WTC11 (cell line): ENCODE results near the gene EVI2A. TPM values are rescaled to one million over a fixed set of nuclear protein-coding genes. Genes with fewer than 3 reads are reported as not detected.

Experiments used
- ATAC-seq: fragments of 200-7000 bp; cut with Tn5 transposase; 2 replicates; pipeline ENCODE4 v1.10.0; 2021; ENCODE audit warnings: mild to moderate bottlenecking, moderate library complexity
- CTCF ChIA-PET: fragments of 300-600 bp; sonication (Branson Sonifier 250); formaldehyde crosslinking; loops from one replicate; lab custom pipeline; 2021; ENCODE audit warnings: antibody characterized with exemption; lab: Charles Lee
- POLR2A ChIA-PET: fragments of 350-600 bp; sonication (Branson Sonifier 250); formaldehyde crosslinking; loops from one replicate; lab custom pipeline; 2021; ENCODE audit warnings: antibody characterized with exemption; lab: Charles Lee
- DNase-seq: peaks from one replicate; pipeline ENCODE4 v3.0.0; 2021; ENCODE audit warnings: low spot score
- H3K27ac Mint-ChIP-seq: 2 replicates; pipeline ENCODE4 v1.8.0; 2021; ENCODE audit warnings: mixed read lengths
- H3K27me3 Mint-ChIP-seq: 2 replicates; pipeline ENCODE4 v1.8.0; 2021; ENCODE audit warnings: low read depth, mild to moderate bottlenecking, moderate library complexity, mixed read lengths
- H3K36me3 Mint-ChIP-seq: 2 replicates; pipeline ENCODE4 v1.8.0; 2021; ENCODE audit warnings: mixed read lengths
- H3K4me1 Mint-ChIP-seq: 2 replicates; pipeline ENCODE4 v1.8.0; 2022; ENCODE audit warnings: mixed read lengths
- H3K4me3 Mint-ChIP-seq: 2 replicates; pipeline ENCODE4 v1.8.0; 2021; ENCODE audit warnings: mild to moderate bottlenecking, moderate library complexity, mixed read lengths
- H3K9me3 Mint-ChIP-seq: 2 replicates; pipeline ENCODE4 v1.8.0; 2021; ENCODE audit warnings: mixed read lengths
- CREB1 ChIP-seq: sonication (generic); formaldehyde crosslinking; IDR thresholded peaks from 2 replicates; pipeline ENCODE4 v1.8.0; 2023; ENCODE audit warnings: mild to moderate bottlenecking, missing genetic modification reagents
- CREM ChIP-seq: sonication (generic); formaldehyde crosslinking; IDR thresholded peaks from 2 replicates; pipeline ENCODE4 v1.8.1; 2022; ENCODE audit warnings: mild to moderate bottlenecking, missing genetic modification reagents, moderate library complexity
- ELF4 ChIP-seq: sonication (generic); formaldehyde crosslinking; IDR thresholded peaks from 2 replicates; pipeline ENCODE4 v1.8.1; 2022; ENCODE audit warnings: low read depth, mild to moderate bottlenecking, moderate library complexity, missing genetic modification reagents
- GTF2I ChIP-seq: fragments of 250-450 bp; sonication (Bioruptor Pico); conservative IDR thresholded peaks from 2 replicates; pipeline ENCODE4 v1.4.0; 2021; ENCODE audit warnings: mild to moderate bottlenecking
- JAZF1 ChIP-seq: fragments of 250-450 bp; sonication (Bioruptor Pico); IDR thresholded peaks from 2 replicates; pipeline ENCODE4 v1.9.0; 2021; ENCODE audit warnings: moderate library complexity, mild to moderate bottlenecking, inconsistent platforms
- JUN ChIP-seq: sonication (generic); formaldehyde crosslinking; IDR thresholded peaks from 2 replicates; pipeline ENCODE4 v1.8.0; 2023; ENCODE audit warnings: mild to moderate bottlenecking, missing genetic modification reagents
- NFYB ChIP-seq: sonication (generic); formaldehyde crosslinking; conservative IDR thresholded peaks from 2 replicates; pipeline ENCODE4 v1.8.0; 2022; ENCODE audit warnings: low read depth, missing genetic modification reagents
- SOX15 ChIP-seq: fragments of 250-450 bp; sonication (Bioruptor Pico); IDR thresholded peaks from 2 replicates; pipeline ENCODE4 v1.9.0; 2021; ENCODE audit warnings: mild to moderate bottlenecking
- ZNF317 ChIP-seq: sonication (generic); formaldehyde crosslinking; IDR thresholded peaks from 2 replicates; pipeline ENCODE4 v1.8.1; 2023; ENCODE audit warnings: low read depth, mild to moderate bottlenecking, moderate library complexity, missing genetic modification reagents, borderline replicate concordance
- ZNF396 ChIP-seq: fragments of 250-450 bp; sonication (Bioruptor Pico); IDR thresholded peaks from 2 replicates; pipeline ENCODE4 v1.8.0; 2021; ENCODE audit warnings: mild to moderate bottlenecking, moderate library complexity, borderline replicate concordance
- total RNA-seq: library from RNA; stranded (reverse); gene quantifications from 3 replicates; pipeline ENCODE4 v1.2.3, GENCODE V29; 2021
- TF ChIP-seq, protein P1 (sequence below): sonication (generic); formaldehyde crosslinking; IDR thresholded peaks from 2 replicates; pipeline ENCODE4 v1.8.1; 2023; ENCODE audit warnings: mild to moderate bottlenecking, missing genetic modification reagents
- TF ChIP-seq, protein P2 (sequence below): sonication (generic); formaldehyde crosslinking; IDR thresholded peaks from 2 replicates; pipeline ENCODE4 v1.8.1; 2023; ENCODE audit warnings: mild to moderate bottlenecking, missing genetic modification reagents, borderline replicate concordance
- TF ChIP-seq, protein P3 (sequence below): sonication (generic); formaldehyde crosslinking; IDR thresholded peaks from 2 replicates; pipeline ENCODE4 v1.8.0; 2023; ENCODE audit warnings: missing genetic modification reagents
- TF ChIP-seq, protein P4 (sequence below): sonication (generic); formaldehyde crosslinking; IDR thresholded peaks from 2 replicates; pipeline ENCODE4 v1.8.1; 2022; ENCODE audit warnings: missing genetic modification reagents, borderline replicate concordance
- TF ChIP-seq, protein P5 (sequence below): sonication (generic); formaldehyde crosslinking; IDR thresholded peaks from 2 replicates; pipeline ENCODE4 v1.8.1; 2023; ENCODE audit warnings: mild to moderate bottlenecking, missing genetic modification reagents
- TF ChIP-seq, protein P6 (sequence below): sonication (generic); formaldehyde crosslinking; IDR thresholded peaks from 2 replicates; pipeline ENCODE4 v1.8.0; 2022; ENCODE audit warnings: mild to moderate bottlenecking, missing genetic modification reagents
- TF ChIP-seq, protein P7 (sequence below): fragments of 250-450 bp; sonication (Bioruptor Pico); IDR thresholded peaks from 2 replicates; pipeline ENCODE4 v1.8.0; 2021; ENCODE audit warnings: mild to moderate bottlenecking

EVI2A gene
- total RNA-seq, 1 experiment from 2014 or later: 0.15 TPM

DNA sequence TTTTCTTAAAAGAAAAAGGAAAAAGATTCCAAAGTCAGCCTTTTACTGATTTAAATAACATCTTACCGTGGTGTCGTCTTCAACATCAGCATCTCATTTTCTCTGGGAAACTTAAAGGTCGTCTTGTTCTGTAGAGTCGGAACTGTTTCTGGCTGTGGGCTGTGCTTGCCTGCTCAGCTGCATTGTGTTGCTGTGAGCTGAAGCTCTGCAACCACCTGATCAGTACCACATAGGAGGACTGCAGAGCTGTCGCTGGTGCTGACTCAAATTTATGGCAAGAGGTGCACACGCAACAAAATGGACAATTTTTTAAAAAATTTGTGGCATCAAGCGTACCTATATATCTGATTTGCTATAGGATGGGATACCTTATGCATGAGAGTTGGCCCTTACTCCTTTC lies 24.3 kb downstream of the EVI2A start, which contains the start of gene OMG:
OMG (minus strand) TSS at position 150 of the 400 bp plus-strand sequence. CDS start 908 bp downstream, outside the sequence.
- Mint-ChIP-seq H3K27me3 (no peaks in the 10 kb centered on the region), H3K9me3 (no peaks in the 10 kb centered on the region), H3K27ac (peak within 1 kb of the TSS; percentile 54), H3K4me3 (no peak within 1 kb of the TSS), H3K36me3 (no peaks in the 10 kb centered on the region), H3K4me1 (peaks cover 12% of the 10 kb centered on the region)
- DNase-seq (no peak), ATAC-seq (no peak)
- ChIA-PET POLR2A (no interaction called here), CTCF (no interaction called here)
- TF ChIP-seq CREB1 (CRISPR knock-in tag) (no peak), SOX15 (CRISPR knock-in tag) (no peak), JAZF1 (CRISPR knock-in tag) (no peak), JUN (CRISPR knock-in tag) (no peak), ZNF396 (CRISPR knock-in tag) (no peak), ZNF317 (no peak), ELF4 (no peak), CREM (CRISPR knock-in tag) (no peak), GTF2I (CRISPR knock-in tag) (no peak), NFYB (CRISPR knock-in tag) (no peak)
- TF ChIP-seq, protein P1, sequence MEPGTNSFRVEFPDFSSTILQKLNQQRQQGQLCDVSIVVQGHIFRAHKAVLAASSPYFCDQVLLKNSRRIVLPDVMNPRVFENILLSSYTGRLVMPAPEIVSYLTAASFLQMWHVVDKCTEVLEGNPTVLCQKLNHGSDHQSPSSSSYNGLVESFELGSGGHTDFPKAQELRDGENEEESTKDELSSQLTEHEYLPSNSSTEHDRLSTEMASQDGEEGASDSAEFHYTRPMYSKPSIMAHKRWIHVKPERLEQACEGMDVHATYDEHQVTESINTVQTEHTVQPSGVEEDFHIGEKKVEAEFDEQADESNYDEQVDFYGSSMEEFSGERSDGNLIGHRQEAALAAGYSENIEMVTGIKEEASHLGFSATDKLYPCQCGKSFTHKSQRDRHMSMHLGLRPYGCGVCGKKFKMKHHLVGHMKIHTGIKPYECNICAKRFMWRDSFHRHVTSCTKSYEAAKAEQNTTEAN (CRISPR knock-in tag): no peak
- TF ChIP-seq, protein P2, sequence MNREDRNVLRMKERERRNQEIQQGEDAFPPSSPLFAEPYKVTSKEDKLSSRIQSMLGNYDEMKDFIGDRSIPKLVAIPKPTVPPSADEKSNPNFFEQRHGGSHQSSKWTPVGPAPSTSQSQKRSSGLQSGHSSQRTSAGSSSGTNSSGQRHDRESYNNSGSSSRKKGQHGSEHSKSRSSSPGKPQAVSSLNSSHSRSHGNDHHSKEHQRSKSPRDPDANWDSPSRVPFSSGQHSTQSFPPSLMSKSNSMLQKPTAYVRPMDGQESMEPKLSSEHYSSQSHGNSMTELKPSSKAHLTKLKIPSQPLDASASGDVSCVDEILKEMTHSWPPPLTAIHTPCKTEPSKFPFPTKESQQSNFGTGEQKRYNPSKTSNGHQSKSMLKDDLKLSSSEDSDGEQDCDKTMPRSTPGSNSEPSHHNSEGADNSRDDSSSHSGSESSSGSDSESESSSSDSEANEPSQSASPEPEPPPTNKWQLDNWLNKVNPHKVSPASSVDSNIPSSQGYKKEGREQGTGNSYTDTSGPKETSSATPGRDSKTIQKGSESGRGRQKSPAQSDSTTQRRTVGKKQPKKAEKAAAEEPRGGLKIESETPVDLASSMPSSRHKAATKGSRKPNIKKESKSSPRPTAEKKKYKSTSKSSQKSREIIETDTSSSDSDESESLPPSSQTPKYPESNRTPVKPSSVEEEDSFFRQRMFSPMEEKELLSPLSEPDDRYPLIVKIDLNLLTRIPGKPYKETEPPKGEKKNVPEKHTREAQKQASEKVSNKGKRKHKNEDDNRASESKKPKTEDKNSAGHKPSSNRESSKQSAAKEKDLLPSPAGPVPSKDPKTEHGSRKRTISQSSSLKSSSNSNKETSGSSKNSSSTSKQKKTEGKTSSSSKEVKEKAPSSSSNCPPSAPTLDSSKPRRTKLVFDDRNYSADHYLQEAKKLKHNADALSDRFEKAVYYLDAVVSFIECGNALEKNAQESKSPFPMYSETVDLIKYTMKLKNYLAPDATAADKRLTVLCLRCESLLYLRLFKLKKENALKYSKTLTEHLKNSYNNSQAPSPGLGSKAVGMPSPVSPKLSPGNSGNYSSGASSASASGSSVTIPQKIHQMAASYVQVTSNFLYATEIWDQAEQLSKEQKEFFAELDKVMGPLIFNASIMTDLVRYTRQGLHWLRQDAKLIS (CRISPR knock-in tag): no peak
- TF ChIP-seq, protein P3, sequence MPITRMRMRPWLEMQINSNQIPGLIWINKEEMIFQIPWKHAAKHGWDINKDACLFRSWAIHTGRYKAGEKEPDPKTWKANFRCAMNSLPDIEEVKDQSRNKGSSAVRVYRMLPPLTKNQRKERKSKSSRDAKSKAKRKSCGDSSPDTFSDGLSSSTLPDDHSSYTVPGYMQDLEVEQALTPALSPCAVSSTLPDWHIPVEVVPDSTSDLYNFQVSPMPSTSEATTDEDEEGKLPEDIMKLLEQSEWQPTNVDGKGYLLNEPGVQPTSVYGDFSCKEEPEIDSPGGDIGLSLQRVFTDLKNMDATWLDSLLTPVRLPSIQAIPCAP: no peak
- TF ChIP-seq, protein P4, sequence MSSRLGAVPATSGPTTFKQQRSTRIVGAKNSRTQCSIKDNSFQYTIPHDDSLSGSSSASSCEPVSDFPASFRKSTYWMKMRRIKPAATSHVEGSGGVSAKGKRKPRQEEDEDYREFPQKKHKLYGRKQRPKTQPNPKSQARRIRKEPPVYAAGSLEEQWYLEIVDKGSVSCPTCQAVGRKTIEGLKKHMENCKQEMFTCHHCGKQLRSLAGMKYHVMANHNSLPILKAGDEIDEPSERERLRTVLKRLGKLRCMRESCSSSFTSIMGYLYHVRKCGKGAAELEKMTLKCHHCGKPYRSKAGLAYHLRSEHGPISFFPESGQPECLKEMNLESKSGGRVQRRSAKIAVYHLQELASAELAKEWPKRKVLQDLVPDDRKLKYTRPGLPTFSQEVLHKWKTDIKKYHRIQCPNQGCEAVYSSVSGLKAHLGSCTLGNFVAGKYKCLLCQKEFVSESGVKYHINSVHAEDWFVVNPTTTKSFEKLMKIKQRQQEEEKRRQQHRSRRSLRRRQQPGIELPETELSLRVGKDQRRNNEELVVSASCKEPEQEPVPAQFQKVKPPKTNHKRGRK (CRISPR knock-in tag): no peak
- TF ChIP-seq, protein P5, sequence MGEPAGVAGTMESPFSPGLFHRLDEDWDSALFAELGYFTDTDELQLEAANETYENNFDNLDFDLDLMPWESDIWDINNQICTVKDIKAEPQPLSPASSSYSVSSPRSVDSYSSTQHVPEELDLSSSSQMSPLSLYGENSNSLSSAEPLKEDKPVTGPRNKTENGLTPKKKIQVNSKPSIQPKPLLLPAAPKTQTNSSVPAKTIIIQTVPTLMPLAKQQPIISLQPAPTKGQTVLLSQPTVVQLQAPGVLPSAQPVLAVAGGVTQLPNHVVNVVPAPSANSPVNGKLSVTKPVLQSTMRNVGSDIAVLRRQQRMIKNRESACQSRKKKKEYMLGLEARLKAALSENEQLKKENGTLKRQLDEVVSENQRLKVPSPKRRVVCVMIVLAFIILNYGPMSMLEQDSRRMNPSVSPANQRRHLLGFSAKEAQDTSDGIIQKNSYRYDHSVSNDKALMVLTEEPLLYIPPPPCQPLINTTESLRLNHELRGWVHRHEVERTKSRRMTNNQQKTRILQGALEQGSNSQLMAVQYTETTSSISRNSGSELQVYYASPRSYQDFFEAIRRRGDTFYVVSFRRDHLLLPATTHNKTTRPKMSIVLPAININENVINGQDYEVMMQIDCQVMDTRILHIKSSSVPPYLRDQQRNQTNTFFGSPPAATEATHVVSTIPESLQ (CRISPR knock-in tag): no peak
- TF ChIP-seq, protein P6, sequence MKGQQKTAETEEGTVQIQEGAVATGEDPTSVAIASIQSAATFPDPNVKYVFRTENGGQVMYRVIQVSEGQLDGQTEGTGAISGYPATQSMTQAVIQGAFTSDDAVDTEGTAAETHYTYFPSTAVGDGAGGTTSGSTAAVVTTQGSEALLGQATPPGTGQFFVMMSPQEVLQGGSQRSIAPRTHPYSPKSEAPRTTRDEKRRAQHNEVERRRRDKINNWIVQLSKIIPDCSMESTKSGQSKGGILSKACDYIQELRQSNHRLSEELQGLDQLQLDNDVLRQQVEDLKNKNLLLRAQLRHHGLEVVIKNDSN (CRISPR knock-in tag): no peak
- TF ChIP-seq, protein P7, sequence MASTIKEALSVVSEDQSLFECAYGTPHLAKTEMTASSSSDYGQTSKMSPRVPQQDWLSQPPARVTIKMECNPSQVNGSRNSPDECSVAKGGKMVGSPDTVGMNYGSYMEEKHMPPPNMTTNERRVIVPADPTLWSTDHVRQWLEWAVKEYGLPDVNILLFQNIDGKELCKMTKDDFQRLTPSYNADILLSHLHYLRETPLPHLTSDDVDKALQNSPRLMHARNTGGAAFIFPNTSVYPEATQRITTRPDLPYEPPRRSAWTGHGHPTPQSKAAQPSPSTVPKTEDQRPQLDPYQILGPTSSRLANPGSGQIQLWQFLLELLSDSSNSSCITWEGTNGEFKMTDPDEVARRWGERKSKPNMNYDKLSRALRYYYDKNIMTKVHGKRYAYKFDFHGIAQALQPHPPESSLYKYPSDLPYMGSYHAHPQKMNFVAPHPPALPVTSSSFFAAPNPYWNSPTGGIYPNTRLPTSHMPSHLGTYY (CRISPR knock-in tag): no peak
